ENCODE data around the gene KDR. TPM values are rescaled to one million over a fixed set of nuclear protein-coding genes. Genes with fewer than 3 reads are reported as not detected.

Gene KDR
- total and polyA plus RNA-seq, 2 experiments from 2014 or later, result 0.20 TPM; not detected in 1

- Histone ChIP-seq H3K79me2 (ENCODE audit: insufficient read depth) (no peaks in the 10 kb centered on the region), H3K9ac (no peak overlapping the region), H3K4me1 (ENCODE audit: insufficient read depth) (peaks cover 4% of the 10 kb centered on the region; the same call in 1 of the 2 replicates), H3K27ac (no peak overlapping the region), H3K9me3 (ENCODE audit: low read depth) (no peaks in the 10 kb centered on the region), H4K20me1 (ENCODE audit: insufficient read depth) (no peaks in the 10 kb centered on the region), H3K4me3 (no peak overlapping the region), H3K4me2 (ENCODE audit: unreplicated experiment) (no peak overlapping the region), H3K27me3 (replicated peaks; ENCODE audit: insufficient read depth) (0 out of 2 replicates have a peak, but pooled peaks cover 2% of the 10 kb centered on the region), H3K36me3 (ENCODE audit: low read depth) (no peaks in the 10 kb centered on the region), H3F3A (ENCODE audit: insufficient read depth) (no peaks in the 10 kb centered on the region), H3K9me2 (ENCODE audit: insufficient read depth) (no peaks in the 10 kb centered on the region), H2AFZ (no peak overlapping the region)
- TF ChIP-seq EZH2phosphoT487 (IDR thresholded peaks at IDR 0.05; ENCODE audit: insufficient read depth, low read depth) (no peak), EZH2 (IDR thresholded peaks at IDR 0.05; ENCODE audit: insufficient read depth, poor library complexity, severe bottlenecking) (no peak)
- WGBS, 2 experiments (ENCODE audit: low coverage in 1 of 2, low lambda C conversion rate in 2 of 2, missing lambda C conversion rate in 2 of 2), result 75 to 78% methylated on average over 8 of the region's 8 CpGs
- in situ Hi-C loops (cut with MboI), result no loop called here
- DNase-seq, result no peak
These were observed 92.1 kb downstream of the KDR start for GRCh38 chr4:55033296-55033695.

DNA sequence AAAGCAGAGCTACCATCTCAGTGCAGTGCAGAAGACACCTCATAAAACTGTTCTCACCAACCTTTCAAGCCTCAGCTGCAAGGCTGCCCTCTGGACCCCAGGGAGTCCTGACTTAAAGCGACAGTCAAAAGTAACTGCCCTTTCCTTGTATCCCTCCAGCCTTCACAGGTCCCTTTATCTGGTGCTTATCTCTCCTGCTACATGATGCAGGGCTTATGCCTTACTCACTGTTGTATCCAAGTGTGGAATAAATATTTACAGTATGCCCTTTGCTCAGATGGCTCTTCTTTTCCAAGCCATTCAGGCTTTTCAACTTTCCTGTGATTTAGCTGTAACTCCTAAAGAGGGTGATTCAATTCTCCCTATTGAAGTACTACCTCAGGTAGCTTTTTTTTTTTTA is 92.6 kb downstream of the KDR start:
- Histone ChIP-seq H3K4me1 (ENCODE audit: insufficient read depth) (no peaks in the 10 kb centered on the region), H3K9ac (no peak overlapping the region), H3K36me3 (ENCODE audit: low read depth) (no peaks in the 10 kb centered on the region), H3K9me3 (ENCODE audit: low read depth) (no peaks in the 10 kb centered on the region), H3K27ac (no peak overlapping the region), H3K4me2 (ENCODE audit: unreplicated experiment) (no peak overlapping the region), H4K20me1 (ENCODE audit: insufficient read depth) (no peaks in the 10 kb centered on the region), H3K4me3 (no peak overlapping the region), H3K79me2 (ENCODE audit: insufficient read depth) (no peaks in the 10 kb centered on the region), H3K27me3 (replicated peaks; ENCODE audit: insufficient read depth) (0 out of 2 replicates have a peak, but pooled peaks cover 2% of the 10 kb centered on the region), H3F3A (ENCODE audit: insufficient read depth) (no peaks in the 10 kb centered on the region), H2AFZ (no peak overlapping the region), H3K9me2 (ENCODE audit: insufficient read depth) (no peaks in the 10 kb centered on the region)
- DNase-seq, result no peak
- 82 to 95% methylated on average over 1 of the region's 1 CpG for WGBS, 2 experiments (ENCODE audit: low coverage in 1 of 2, low lambda C conversion rate in 2 of 2, missing lambda C conversion rate in 2 of 2)
- no peak for TF ChIP-seq EZH2phosphoT487 (IDR thresholded peaks at IDR 0.05; ENCODE audit: insufficient read depth, low read depth)
- no peak for TF ChIP-seq EZH2 (IDR thresholded peaks at IDR 0.05; ENCODE audit: insufficient read depth, poor library complexity, severe bottlenecking)
- in situ Hi-C loops (cut with MboI), result no loop called here

GRCh38 chr4:55032179-55032578 is 93.2 kb downstream of the KDR start:
- 67 to 68% methylated on average over 5 of the region's 5 CpGs for WGBS, 2 experiments (ENCODE audit: low coverage in 1 of 2, low lambda C conversion rate in 2 of 2, missing lambda C conversion rate in 2 of 2)
- H3K4me3 ChIP-seq, result no peak overlapping the region
- no peak for TF ChIP-seq EZH2 (IDR thresholded peaks at IDR 0.05; ENCODE audit: insufficient read depth, poor library complexity, severe bottlenecking)
- TF ChIP-seq EZH2phosphoT487 (IDR thresholded peaks at IDR 0.05; ENCODE audit: insufficient read depth, low read depth), result no peak
- H3K9ac ChIP-seq, result no peak overlapping the region
- in situ Hi-C loops (cut with MboI), result no loop called here
- no peak for DNase-seq
- no peaks in the 10 kb centered on the region for H3K4me1 ChIP-seq (ENCODE audit: insufficient read depth)
- H2AFZ ChIP-seq, result no peak overlapping the region
- H3K79me2 ChIP-seq (ENCODE audit: insufficient read depth), result no peaks in the 10 kb centered on the region
- H3K36me3 ChIP-seq (ENCODE audit: low read depth), result no peaks in the 10 kb centered on the region
- H3K9me2 ChIP-seq (ENCODE audit: insufficient read depth), result no peaks in the 10 kb centered on the region
- 0 out of 2 replicates have a peak, but pooled peaks cover 2% of the 10 kb centered on the region for H3K27me3 ChIP-seq (replicated peaks; ENCODE audit: insufficient read depth)
- no peaks in the 10 kb centered on the region for H3F3A ChIP-seq (ENCODE audit: insufficient read depth)
- no peak overlapping the region for H3K27ac ChIP-seq
- H3K9me3 ChIP-seq (ENCODE audit: low read depth), result no peaks in the 10 kb centered on the region
- H4K20me1 ChIP-seq (ENCODE audit: insufficient read depth), result no peaks in the 10 kb centered on the region
- no peak overlapping the region for H3K4me2 ChIP-seq (ENCODE audit: unreplicated experiment)

- no peaks in the 10 kb centered on the region for H3K9me2 ChIP-seq (ENCODE audit: insufficient read depth)
- TF ChIP-seq EZH2 (IDR thresholded peaks at IDR 0.05; ENCODE audit: insufficient read depth, poor library complexity, severe bottlenecking) (no peak), EZH2phosphoT487 (IDR thresholded peaks at IDR 0.05; ENCODE audit: insufficient read depth, low read depth) (no peak)
- in situ Hi-C loops (cut with MboI), result no loop called here
- no peaks in the 10 kb centered on the region for H3K9me3 ChIP-seq (ENCODE audit: low read depth)
- H3K36me3 ChIP-seq (ENCODE audit: low read depth), result no peaks in the 10 kb centered on the region
- no peaks in the 10 kb centered on the region for H4K20me1 ChIP-seq (ENCODE audit: insufficient read depth)
- H3K4me2 ChIP-seq (ENCODE audit: unreplicated experiment), result no peak overlapping the region
- no peaks in the 10 kb centered on the region for H3K4me1 ChIP-seq (ENCODE audit: insufficient read depth)
- H2AFZ ChIP-seq, result no peak overlapping the region
- no peak for DNase-seq
- WGBS, 2 experiments (ENCODE audit: low coverage in 1 of 2, low lambda C conversion rate in 2 of 2, missing lambda C conversion rate in 2 of 2), result 75 to 80% methylated on average over 5 of the region's 5 CpGs
- no peak overlapping the region for H3K9ac ChIP-seq
- H3K4me3 ChIP-seq, result no peak overlapping the region
- H3K27ac ChIP-seq, result no peak overlapping the region
- H3K79me2 ChIP-seq (ENCODE audit: insufficient read depth), result no peaks in the 10 kb centered on the region
- 0 out of 2 replicates have a peak, but pooled peaks cover 2% of the 10 kb centered on the region for H3K27me3 ChIP-seq (replicated peaks; ENCODE audit: insufficient read depth)
- no peaks in the 10 kb centered on the region for H3F3A ChIP-seq (ENCODE audit: insufficient read depth)
These were observed 94.2 kb downstream of the KDR start for GRCh38 chr4:55031158-55031557.

DNA sequence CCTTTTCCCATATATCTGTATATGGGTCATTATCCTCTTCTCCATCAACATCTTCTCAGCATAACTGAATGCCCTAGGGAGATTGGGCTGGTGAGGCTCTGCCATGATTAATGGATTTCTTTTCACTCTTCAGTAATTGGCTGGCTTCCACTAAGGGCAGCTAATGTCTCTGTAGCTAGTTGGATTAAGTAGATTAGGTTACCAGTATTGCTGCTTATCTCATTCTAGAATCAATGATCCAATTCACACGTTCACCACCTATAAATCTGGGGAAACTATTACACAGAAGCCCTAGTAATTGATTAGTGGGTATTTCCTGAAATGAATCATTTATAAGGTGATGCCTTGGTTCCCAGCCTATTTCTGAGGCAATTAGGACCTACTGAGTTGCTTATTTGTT is 94.8 kb downstream of the KDR start:
- 58 to 60% methylated on average over 1 of the region's 1 CpG for WGBS, 2 experiments (ENCODE audit: low coverage in 1 of 2, low lambda C conversion rate in 2 of 2, missing lambda C conversion rate in 2 of 2)
- Histone ChIP-seq H2AFZ (no peak overlapping the region), H3K27me3 (replicated peaks; ENCODE audit: insufficient read depth) (0 out of 2 replicates have a peak, but pooled peaks cover 2% of the 10 kb centered on the region)

More for the DNA sequence above, 94.8 kb downstream of the KDR start:
- in situ Hi-C loops (cut with MboI), result no loop called here
- Histone ChIP-seq H3F3A (ENCODE audit: insufficient read depth) (no peaks in the 10 kb centered on the region), H3K79me2 (ENCODE audit: insufficient read depth) (no peaks in the 10 kb centered on the region), H3K4me3 (no peak overlapping the region), H4K20me1 (ENCODE audit: insufficient read depth) (no peaks in the 10 kb centered on the region), H3K4me1 (ENCODE audit: insufficient read depth) (no peaks in the 10 kb centered on the region), H3K4me2 (ENCODE audit: unreplicated experiment) (no peak overlapping the region), H3K9me2 (ENCODE audit: insufficient read depth) (no peaks in the 10 kb centered on the region), H3K27ac (no peak overlapping the region), H3K9me3 (ENCODE audit: low read depth) (no peaks in the 10 kb centered on the region), H3K36me3 (ENCODE audit: low read depth) (no peaks in the 10 kb centered on the region), H3K9ac (no peak overlapping the region)
- no peak for DNase-seq
- TF ChIP-seq EZH2phosphoT487 (IDR thresholded peaks at IDR 0.05; ENCODE audit: insufficient read depth, low read depth) (no peak), EZH2 (IDR thresholded peaks at IDR 0.05; ENCODE audit: insufficient read depth, poor library complexity, severe bottlenecking) (no peak)
